CMK (cell line): ENCODE measurements around the gene INKA2.
A peak's percentile ranks its signal among the peaks of the same experiment; 100 is the strongest.
"Not testable (repeated sequence)": the region's sequence is repeated elsewhere in the genome, so short reads cannot be mapped to it uniquely, and the experiment has no call there.

Experiments used
- DNase-seq: peaks from one replicate; pipeline ENCODE4 v3.0.0-alpha.2; 2010; ENCODE audit warnings: low read depth

The INKA2 gene

GRCh38 chr1:111750856-111751255 is 11.7 kb upstream of the INKA2 start:
- no peak for DNase-seq

- DNase-seq: no peak
Measured at GRCh38 chr1:111749628-111750027, 10.4 kb upstream of the INKA2 start.

GRCh38 chr1:111747947-111748346 is 8.8 kb upstream of the INKA2 start:
- DNase-seq: no peak

GRCh38 chr1:111747282-111747734 is 8.1 kb upstream of the INKA2 start:
- no peak for DNase-seq

GRCh38 chr1:111746614-111746999 is 7.4 kb upstream of the INKA2 start:
- DNase-seq: no peak

GRCh38 chr1:111745675-111746613 is 6.7 kb upstream of the INKA2 start:
- DNase-seq: no peak

GRCh38 chr1:111743679-111744101 is 4.5 kb upstream of the INKA2 start:
- peak; percentile 78 for DNase-seq

GRCh38 chr1:111742938-111743549 is 3.8 kb upstream of the INKA2 start:
- no peak for DNase-seq

GRCh38 chr1:111742292-111742691 is 3.1 kb upstream of the INKA2 start:
- DNase-seq: not testable (repeated sequence)

- no peak for DNase-seq
Measured at GRCh38 chr1:111739925-111740765, 950 bp upstream of the INKA2 start.

GRCh38 chr1:111738436-111739193 is 580 bp downstream of the INKA2 start:
- DNase-seq: no peak

- DNase-seq: no peak
Measured at GRCh38 chr1:111738133-111738435, 1.1 kb downstream of the INKA2 start.

GRCh38 chr1:111737216-111738132 is 1.7 kb downstream of the INKA2 start:
- no peak for DNase-seq

- no peak for DNase-seq
Measured at GRCh38 chr1:111736548-111737215, 2.5 kb downstream of the INKA2 start.

- DNase-seq: no peak
Measured at GRCh38 chr1:111735858-111736544, 3.2 kb downstream of the INKA2 start.

- no peak for DNase-seq
Measured at GRCh38 chr1:111735321-111735720, 3.9 kb downstream of the INKA2 start.

GRCh38 chr1:111734856-111735255 is 4.3 kb downstream of the INKA2 start:
- DNase-seq: no peak

GRCh38 chr1:111734426-111734825 is 4.8 kb downstream of the INKA2 start:
- no peak for DNase-seq

GRCh38 chr1:111733992-111734341 is 5.2 kb downstream of the INKA2 start:
- no peak for DNase-seq
